Dedifferentiated amniotic fluid mesenchymal stem cell (primary cell): Measurements from ENCODE around the gene GADD45G.

Experiments
- DNase-seq: peaks from one replicate; pipeline ENCODE4 v3.0.0-alpha.2; 2016; ENCODE audit errors: extremely low spot score

GADD45G gene

DNA sequence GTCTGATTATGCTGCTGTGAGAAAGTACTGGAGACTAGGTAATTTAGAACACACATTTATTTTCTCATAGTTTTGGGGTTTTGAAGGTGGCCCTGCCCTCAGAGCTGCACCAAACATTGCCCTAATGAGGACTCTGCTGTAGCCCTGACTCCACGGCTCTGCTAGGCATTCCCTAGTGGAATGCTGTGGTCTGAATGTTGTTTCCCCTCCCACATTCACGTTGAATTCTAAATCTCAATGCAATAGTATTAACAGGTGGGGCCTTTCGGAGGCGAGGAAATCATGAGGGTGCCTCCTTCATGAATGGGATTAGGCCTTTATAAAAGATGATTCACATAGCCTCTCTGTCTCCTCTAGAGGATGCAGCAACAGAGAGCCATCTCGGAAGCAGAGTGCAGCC lies 25.7 kb downstream of the GADD45G start:
- no peak for DNase-seq

DNA sequence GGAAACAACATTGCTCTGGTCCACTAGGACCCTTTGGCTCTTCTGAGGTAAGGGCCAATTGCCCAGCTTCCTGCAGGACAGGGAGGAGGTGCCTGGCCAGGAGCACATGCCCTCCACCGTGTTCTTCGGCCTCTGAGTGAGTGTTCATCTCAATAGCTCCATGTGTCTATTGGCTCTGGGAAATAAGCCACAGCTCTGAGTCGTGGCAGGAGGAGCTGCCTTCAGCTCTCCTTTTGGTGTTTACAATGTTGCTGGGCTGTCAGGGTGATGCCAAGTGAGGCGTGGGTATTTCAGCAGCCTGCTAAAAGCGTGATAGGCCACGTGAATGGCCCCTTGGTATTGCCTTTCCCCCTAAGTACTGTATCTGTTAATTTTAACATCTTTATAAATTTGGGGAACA lies 26.6 kb downstream of the GADD45G start:
- DNase-seq: no peak

DNA sequence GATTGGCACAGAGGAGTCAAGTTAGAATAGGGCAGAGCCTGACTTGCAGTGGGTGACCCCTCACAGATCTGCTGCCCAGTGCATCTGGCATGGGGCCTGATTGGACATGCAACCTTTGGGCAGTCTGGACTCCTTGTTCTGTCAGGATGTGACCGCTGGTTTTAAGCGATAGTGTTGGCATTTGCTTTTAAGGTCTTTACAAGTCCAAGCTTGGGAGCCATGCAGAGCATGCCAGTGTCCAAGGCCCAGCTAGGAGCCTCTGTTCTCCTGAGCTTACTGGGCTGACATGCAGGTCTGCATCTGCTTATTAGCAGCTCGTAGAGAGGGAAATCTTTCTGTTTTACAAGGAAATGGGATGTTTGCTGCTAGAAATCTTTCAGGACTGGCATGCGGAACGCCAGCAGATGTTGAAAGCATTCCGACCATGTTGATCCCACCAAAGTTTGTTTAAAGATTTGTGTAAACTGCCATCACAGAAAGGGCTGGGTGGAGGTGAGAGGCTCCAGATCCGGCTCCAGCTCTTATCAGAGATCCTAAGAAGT lies 27.5 kb downstream of the GADD45G start:
- DNase-seq: no peak

DNA sequence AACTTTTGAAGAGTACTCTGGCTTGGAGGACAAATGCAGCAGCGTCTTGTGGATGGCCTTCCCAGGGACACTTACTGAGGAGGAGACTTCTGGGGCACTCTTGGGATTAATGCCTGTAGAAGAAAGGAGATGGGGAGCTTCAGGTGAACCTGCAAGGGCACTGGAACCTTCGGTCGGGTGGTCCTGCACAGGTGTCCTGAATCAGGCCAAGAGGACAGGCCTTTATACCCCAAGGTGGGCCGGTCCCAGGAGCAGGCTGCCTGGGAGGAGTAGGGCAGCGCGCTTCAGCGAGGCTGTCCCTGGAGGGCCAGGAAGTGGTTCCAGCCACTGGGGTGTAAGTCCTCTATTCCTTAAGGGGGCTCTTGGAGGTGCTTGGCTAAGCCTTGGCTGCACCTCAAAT lies 27.9 kb downstream of the GADD45G start:
- DNase-seq: no peak

DNA sequence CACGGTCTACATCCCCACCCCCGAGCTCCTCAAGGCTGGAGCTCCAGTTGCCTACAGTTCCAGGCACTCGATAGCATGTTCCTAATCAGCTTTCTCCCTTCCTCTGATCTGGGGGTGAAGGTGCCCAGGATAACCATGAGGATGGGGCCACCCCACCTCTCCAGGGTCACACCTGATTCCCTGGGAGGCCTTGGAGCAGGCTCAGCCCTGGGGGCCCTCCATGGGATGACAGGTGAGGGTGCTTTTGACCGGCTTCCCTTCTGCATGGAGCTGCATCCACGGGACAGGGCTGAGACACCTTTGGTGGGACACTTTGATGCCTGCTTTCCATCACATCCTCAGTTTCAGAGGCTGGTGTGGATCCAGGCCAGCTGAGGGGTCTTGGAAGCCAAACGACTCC lies 28.6 kb downstream of the GADD45G start:
- DNase-seq: no peak

DNA sequence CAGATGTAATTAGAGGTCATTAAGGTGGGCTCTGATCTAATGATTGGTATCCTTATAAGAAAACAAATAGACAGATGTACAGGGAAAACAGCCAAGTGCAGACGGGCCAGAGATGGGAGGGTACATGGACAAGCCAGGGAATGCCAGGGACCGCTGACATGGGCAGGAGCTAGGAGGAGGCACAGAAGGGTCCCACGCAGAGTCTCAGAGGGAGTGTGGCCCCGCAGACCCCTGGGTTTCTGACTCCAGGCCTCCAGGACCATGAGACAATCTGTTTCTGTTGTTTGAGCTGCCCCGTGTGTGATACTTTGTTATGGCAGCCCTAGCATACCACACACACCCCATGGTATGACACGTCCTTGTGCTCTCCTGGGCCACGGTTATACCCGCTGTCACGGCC lies 29.1 kb downstream of the GADD45G start:
- DNase-seq: no peak

DNA sequence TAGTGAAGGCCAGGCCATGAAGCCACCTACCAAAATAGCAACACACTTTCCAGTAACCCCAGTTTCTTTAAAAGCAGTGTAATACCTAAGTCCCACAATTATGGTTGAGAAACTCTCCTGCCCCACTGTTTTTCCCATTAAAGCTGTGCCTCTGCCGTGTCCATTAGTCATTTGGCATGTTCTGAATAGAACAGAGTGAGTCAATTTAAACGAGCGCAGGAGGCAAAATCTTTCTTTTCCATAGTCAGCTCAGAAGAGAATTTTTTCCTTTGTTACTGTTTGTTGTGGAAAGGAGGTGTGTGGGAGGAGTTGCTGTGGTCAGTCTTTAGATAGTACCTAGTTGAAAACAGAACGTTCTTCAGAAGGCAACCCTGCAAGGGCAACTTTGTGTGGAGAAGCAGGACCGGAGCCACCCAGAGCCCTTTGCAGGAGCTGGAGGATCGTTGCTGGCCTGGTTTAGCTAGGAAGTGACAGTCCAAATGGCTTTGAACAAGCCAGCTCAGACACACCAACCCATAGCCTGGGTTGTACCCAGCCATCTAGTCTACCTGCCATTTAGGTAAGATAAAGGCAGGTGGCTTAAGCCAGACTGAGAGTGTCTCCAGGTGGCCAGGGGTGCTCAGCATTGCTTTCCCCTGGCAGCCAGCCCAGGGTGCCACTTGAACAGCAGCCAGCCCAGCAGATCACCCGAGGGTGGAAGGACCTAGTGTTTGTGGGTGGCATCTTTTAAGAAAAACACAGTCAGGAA lies 30.4 kb downstream of the GADD45G start:
- DNase-seq: no peak

DNA sequence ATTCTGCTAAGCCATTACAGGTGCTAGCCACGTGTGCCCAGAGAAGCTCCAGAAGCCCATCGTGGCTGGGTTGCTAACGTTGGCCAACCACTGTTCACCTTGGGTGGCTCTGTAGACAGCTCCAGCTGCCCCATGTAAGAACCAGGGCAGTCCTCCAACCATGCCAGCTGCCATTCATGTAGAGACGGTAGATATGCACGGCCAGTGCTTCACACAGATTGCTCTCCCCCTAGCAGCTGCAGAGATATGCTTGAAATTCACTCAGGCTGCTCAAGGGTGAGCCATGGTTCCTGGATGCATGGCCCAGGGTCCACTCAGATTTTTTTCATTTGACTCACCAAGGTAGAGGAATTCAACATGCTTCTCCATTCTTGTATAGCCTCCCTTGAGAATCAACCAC lies 31.0 kb downstream of the GADD45G start:
- no peak for DNase-seq

DNA sequence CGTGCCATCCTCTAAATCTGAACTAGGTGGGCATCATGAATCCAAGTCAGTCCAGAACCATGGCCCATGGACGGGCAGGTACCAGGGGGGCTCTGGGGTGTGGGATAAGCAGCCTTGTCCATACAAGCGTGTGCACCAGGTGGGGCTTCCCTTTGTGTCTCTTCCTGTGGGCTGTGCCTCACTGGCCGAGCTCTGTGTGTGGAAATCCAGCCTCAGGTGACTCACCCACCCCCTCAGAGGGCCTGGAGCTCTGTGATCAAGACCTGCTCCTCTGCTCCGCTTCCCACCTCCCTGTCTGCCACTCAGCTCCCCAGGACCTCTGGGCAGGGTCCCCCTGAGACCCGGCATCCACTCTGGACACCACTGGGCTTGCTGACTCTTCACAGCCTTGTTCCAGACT lies 33.0 kb downstream of the GADD45G start:
- no peak for DNase-seq

DNA sequence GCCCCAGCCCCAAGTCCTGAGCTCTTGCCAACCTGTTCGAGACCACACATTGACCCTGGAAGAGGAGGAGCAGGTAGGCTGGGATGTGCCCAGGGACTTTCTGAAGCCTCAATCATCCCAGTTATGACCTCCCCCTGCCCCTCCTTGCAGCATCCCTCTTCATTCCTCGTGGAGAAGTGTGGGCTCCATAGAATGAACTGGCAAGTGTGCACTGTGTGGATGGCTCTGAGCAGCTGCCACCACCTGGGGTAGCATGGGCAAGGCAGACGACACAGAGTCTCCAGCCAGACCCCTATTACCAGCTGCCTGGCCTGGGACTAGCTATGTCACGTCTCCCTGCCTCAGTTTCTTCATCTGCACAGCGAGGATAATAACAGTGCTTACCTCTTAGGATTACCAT lies 33.5 kb downstream of the GADD45G start:
- DNase-seq: no peak

DNA sequence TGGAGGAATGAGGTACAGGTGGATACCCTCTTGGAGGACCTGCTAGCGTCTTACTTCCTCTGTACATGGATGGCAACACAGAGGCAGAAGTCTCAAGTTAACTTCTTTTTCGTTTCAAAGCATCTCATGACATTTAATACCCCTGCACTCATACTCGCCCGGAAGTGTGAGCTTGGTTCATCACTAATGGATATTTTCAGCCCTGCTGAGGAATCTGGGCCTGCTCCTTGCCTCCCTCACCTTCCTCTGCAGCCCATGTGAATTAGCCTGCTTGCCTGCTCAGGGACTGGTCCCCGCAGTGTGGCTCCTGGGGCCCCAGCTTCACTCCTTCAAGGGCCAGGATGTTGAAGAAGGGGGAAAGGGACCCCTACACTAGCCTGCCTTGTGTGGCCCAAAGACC lies 34.1 kb downstream of the GADD45G start:
- no peak for DNase-seq

DNA sequence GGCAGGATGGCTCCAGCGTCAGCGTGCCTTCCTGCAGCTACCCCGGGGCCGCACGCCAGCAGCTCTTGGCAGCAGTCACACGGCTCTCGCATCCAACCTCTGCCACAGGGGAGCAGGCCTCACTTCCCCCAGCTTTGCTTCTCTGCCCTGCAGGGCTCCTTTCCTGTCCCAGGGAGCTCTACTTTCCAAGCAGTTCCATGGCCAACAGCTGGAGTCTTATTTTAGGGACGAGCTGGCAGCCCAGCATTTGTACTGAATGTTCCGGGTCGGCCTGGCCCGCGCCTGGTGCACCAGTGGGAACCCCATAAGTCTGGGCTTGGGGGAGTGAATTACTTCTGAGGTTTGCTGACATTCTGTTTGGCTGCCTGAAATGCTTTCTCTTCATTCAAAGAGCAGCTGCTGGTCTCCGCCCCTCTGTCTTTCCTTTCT lies 34.6 kb downstream of the GADD45G start:
- no peak for DNase-seq

DNA sequence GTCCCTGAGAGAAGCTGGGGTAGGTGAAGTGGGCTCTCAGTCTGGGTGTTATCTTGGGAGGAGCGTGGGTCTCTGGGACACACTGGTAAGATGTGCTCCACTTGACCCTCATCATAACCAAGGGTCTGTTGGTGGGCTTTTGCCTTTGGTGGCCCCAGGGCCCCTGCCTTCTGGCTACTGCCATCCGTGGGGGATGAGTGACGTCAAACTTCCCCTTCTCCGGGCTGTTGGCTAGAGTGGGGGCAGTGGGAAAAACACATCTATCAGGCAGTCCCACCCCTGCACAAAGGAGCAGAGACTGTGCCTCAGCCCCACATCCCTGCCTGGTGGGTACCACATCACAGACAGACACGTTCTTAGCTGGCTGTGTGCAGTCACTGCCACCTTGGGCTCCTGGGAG lies 35.1 kb downstream of the GADD45G start:
- no peak for DNase-seq

DNA sequence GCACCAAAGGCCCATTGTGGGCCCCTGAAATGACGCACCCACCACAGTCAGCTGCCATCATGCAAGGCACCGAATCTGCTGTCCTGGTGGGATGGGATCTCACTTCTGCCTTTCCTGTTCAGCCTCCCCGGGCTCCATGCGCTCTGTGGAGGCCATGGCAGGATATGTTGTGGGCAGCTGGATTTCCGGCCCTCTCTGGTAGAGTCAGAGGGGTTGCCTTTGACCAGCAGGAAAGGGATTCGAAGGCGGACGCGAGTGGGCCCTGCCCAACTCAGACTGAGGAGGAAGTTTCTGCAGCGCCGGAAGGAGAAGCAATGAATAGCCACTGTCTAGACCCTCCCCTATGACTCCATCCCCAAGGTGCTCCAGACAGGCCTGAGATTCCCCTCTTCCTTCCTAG lies 35.5 kb downstream of the GADD45G start:
- DNase-seq: no peak

DNA sequence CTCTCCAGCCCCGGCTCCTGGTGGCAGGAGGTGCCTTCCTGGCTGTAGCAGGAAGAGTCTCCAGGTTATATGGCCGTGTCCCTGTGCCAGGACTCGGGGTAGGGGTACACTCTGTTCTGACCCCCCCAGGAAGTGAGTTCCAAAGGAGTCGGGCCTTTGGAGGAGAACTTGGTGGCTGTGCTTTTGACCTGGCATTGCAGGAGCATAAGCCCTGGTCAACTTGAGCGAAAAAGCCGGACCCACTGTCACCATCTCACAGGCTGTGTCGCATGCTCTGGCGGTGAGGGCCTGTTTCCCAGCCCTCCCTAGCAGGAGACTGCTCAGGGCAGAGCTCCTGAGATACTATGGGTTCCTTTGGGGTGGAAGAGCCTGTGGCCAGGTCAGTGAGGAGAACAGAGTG lies 36.0 kb downstream of the GADD45G start:
- DNase-seq: no peak

DNA sequence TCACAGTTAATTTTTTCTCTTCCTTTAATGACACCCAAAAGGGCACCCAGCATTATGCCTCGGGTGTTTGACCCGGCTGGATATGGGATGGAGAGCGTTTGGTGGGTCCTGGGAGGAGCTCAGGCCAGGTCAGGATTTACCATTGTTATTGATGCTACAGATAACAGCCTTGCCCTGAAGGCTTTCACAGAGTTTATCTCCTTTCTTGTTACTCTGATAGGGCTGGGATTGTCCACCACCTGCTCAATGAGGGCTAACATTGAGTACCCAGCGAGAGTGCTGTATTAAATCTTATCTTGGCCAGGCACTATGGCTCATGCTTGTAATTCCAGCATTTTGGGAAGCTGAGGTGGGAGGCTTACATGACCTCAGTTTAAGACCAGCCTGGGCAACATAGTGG lies 37.2 kb downstream of the GADD45G start:
- DNase-seq: no peak

DNA sequence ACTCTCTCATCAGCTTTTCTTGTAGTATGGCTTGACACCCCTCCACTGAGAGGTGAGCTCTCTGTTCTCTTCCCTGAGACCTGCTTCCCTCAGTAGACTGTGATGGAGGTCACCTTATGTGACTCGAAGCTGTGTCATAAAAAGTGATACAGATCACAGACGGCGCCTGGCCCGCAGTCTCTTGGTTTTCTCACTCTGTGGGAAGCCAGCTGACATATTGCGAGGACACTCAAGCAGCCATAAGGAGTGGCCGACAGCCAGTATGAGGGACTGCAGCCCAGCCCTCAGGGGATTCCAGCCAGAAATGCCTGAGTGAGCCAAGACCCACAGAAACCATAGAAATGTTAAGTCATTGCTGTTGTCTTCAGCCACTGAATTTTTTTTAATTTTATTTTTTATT lies 38.0 kb downstream of the GADD45G start:
- no peak for DNase-seq

DNA sequence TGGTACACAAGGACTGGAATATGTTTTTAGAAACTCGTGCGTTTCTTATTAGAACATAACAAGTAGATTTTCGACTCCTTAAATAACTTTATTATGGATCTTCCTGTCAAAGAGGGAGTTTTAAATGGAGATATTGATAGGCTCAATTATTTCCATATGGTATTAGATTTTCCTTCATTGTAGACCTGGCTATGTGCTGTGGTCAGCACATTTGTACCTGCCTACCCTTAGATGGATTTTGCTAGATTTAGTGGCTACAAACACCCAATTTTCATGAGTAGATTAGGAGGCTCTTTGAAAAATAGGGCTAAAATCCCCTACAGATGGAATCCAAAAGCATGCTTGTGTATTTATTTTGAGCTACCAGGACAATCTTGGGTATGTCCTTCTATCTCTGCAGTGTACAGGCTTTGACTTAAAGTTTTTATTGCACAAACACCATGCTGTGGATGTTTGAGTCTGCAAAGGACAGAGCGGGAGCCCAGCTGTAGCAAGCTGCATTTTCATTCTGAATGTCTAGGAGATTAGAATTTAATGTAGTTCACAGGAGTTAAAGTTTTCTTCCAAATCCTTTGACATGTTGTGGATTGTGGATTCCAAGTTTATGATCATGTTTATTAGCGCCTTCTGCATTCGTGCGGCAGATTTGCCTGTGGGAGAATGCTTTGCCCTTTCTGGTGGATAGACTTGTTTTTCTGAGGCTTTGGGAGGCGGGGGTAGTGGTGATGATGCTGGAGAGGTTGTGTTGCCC lies 41.6 kb downstream of the GADD45G start:
- no peak for DNase-seq

DNA sequence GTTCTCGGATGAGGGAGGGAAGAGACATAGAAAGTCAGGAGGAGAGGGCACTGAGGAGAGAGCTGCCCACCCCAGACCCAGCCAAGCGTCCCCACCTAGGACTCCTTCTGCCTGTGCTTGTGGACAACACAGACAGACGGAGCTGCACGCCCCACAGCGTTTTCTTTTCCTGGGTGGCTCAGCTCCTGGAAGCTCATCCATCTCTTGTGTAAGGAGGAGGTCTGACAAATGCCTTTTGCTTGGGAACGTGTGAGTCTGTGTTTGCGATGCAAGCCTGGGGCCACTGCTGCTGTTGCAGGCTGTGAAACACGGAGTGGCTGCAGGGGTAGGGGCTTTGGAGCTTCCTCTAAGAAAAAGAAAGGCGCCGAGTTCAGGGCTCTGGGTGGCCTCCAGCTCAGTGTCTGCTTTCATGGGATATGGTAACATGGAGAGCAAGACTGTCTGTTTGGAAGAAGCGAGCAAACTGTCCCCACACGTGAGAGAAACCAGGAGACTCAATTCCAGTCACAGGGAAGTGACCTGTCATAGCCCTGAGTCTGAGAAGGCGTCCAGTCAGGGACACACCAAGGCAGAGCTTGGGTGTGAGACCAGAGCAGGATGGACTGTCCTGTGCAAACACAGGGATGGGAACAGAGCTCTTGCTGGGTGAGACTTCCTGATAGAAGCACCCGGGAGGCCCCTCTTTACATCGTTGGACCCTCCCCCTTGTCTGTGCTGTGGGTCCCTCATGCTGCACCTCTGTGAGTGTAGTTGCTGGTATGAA lies 42.7 kb downstream of the GADD45G start:
- no peak for DNase-seq

DNA sequence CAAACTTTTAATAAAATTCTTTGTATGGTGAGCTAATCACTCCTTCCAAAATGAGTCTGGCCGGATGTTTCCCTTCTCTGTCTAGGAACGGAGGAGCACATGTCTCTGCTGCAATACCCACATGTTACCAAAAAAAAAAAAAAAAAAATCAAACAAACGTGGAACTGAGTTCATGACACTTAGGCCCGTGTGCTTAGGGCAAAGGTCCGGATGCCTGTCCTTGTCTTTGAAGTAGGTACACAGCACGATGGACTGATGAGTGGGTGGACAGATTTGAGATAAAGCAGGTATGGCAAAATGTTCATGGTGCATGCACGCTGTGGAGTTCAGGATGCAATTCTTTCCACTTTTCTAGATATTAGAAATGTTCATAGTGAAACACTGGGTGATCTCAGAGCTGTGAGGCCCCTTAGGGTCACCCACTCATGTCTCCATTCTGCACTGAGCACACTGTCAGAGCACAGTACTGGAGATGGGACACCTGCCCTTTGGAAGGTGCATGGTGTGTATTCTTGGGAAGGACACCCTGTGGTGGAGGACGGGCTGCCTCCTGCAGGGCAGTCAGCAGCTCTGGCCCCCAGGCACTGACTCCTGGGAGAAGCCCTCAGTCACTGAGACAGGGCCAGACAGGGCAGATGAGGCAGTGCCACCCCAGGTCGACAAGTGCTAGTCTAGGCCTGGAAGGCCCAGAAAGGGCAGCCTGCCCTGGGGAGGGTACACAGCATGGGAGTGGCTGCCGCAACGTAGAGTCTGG lies 43.6 kb downstream of the GADD45G start:
- DNase-seq: no peak

DNA sequence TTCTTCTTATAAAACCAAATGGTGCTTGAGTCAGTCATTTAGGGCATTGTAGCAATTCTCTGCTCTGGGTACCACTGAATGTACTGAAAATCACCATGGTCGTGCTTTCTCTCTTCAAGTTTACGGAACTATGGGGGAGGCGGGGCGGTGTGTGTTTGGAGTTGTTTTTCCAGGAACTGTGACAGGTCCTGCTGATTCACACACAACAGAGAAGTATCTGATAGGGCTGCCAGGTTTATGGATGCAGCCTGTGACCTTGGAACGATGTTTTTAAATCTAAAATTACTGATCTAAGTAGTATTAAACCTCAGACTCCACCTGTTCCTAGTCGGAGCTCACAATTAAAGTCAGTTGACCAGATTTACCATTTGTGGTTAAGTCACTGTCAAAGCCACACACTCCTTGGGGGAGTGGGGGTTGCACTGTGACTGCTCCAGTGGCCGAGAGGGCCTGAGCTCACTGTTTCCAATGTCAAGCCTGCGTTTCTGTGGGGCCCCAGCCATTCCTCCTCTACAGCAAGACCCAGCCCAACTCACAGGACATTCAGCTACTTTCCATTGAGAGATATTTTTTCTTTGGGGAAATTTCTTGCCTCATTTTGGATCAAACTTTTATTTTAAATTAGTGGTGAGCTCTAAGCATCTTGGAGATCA lies 44.4 kb downstream of the GADD45G start:
- no peak for DNase-seq
